Measurements from ENCODE around the gene L3MBTL4. TPM values are rescaled to one million over a fixed set of nuclear protein-coding genes. Genes with fewer than 3 reads are reported as not detected.

L3MBTL4 gene
- total RNA-seq, 4 donors from 2014 or later: 3.6 to 9.0 (median 5.0) TPM

- H3K27me3 ChIP-seq: no peaks in the 10 kb centered on the region
- intact Hi-C loops (cut with DNase I): no loop called here
- no peak overlapping the region for H3K27ac ChIP-seq
- TF ChIP-seq POLR2A (IDR thresholded peaks at IDR 0.05): no peak
- TF ChIP-seq, protein P1, sequence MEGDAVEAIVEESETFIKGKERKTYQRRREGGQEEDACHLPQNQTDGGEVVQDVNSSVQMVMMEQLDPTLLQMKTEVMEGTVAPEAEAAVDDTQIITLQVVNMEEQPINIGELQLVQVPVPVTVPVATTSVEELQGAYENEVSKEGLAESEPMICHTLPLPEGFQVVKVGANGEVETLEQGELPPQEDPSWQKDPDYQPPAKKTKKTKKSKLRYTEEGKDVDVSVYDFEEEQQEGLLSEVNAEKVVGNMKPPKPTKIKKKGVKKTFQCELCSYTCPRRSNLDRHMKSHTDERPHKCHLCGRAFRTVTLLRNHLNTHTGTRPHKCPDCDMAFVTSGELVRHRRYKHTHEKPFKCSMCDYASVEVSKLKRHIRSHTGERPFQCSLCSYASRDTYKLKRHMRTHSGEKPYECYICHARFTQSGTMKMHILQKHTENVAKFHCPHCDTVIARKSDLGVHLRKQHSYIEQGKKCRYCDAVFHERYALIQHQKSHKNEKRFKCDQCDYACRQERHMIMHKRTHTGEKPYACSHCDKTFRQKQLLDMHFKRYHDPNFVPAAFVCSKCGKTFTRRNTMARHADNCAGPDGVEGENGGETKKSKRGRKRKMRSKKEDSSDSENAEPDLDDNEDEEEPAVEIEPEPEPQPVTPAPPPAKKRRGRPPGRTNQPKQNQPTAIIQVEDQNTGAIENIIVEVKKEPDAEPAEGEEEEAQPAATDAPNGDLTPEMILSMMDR (IDR thresholded peaks at IDR 0.05): no peak
- H3K36me3 ChIP-seq: no peaks in the 10 kb centered on the region
- H3K4me1 ChIP-seq: peaks cover 0 to 10% (median 0%) of the 10 kb centered on the region in 3 donors
- WGBS, 2 donors: 0 to 40% methylated on average over 1 of the region's 3 CpGs
- DNase-seq: no peak
- no peaks in the 10 kb centered on the region for H3K9me3 ChIP-seq
- no peak overlapping the region for H3K4me3 ChIP-seq
Measured at GRCh38 chr18:5979176-5979888, 435.4 kb downstream of the L3MBTL4 start.

- Histone ChIP-seq H3K9me3 (no peaks in the 10 kb centered on the region), H3K27ac (no peak overlapping the region), H3K4me1 (peaks cover 0 to 10% (median 0%) of the 10 kb centered on the region in 3 donors), H3K36me3 (no peaks in the 10 kb centered on the region), H3K27me3 (no peaks in the 10 kb centered on the region), H3K4me3 (no peak overlapping the region)
- intact Hi-C loops (cut with DNase I): no loop called here
- DNase-seq: no peak
- no peak for TF ChIP-seq POLR2A (IDR thresholded peaks at IDR 0.05)
- TF ChIP-seq, protein P1 (IDR thresholded peaks at IDR 0.05): no peak
- WGBS, 2 donors: 73 to 100% methylated on average over 2 to 4 of the region's 4 CpGs
Measured at GRCh38 chr18:5977022-5977421, 437.7 kb downstream of the L3MBTL4 start.

DNA sequence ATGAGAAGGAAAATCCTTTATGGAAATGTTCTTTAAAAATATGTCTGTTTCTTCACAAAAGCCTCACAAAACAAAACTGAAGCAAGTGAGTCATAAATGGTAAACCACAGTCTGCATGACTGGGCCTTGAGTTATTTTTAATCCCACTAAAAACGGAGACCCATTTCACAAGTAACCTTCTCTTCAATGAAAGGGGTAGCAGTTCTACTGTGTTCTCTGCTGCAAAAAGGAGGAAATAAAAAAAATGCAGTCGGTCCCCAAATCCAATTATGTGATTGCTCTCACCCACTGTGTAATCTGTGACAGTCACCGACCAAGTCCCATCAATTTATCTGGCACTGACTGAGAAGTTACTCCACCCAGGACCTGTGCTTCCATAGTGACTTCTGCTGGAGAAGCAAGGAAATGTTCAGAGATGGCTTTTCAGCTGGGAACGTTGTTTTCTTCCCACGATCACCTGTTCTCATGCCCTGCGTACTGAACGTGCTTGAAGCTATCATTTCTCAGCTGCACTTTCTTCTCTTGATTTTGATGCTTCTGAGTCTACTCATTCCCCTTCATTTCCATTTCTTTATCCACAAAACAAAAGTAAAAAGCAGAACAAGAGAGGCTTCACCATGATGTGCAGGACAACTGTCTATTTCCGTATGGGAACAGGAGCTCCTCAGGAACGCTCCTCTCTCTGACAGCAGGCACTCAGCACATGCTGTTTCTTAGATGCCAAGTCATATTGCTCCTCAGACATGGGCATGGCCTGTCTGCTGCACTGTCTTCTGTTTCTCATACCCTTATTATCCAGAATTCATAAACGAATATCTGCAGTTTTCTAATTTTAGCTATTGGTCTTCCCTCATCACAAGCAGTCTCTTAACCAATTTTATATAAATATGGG lies 439.4 kb downstream of the L3MBTL4 start:
- H3K36me3 ChIP-seq: no peaks in the 10 kb centered on the region
- no peak for DNase-seq
- 51 to 67% methylated on average over 10 of the region's 10 CpGs for WGBS, 2 donors
- no peaks in the 10 kb centered on the region for H3K9me3 ChIP-seq
- no peak for TF ChIP-seq POLR2A (IDR thresholded peaks at IDR 0.05)
- TF ChIP-seq, protein P1 (IDR thresholded peaks at IDR 0.05): no peak
- intact Hi-C loops (cut with DNase I): no loop called here
- H3K4me1 ChIP-seq: peaks cover 0 to 10% (median 0%) of the 10 kb centered on the region in 3 donors
- H3K27me3 ChIP-seq: no peaks in the 10 kb centered on the region
- H3K4me3 ChIP-seq: no peak overlapping the region
- no peak overlapping the region for H3K27ac ChIP-seq

DNA sequence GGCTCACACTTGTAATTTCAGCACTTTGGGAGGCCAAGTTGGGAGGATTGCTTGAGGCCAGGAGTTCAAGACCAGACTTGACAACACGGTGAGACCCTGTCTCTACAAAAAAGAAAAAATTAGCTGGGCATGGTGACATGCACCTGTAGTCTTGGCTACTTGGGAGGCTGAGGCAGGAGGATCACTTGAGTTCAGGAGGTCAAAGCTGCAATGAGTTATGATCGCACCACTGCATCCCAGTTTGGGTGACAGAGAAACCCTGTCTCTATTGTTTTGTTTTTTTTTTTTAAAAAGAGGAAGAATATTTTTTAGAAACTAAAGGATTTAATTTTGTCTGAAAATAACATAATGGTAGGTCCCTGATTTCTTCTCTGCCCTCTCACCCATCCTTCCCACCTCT lies 440.0 kb downstream of the L3MBTL4 start:
- intact Hi-C loops (cut with DNase I): no loop called here
- 81 to 88% methylated on average over 2 of the region's 2 CpGs for WGBS, 2 donors
- Histone ChIP-seq H3K4me3 (no peak overlapping the region), H3K4me1 (peaks cover 0 to 6% (median 0%) of the 10 kb centered on the region in 3 donors), H3K36me3 (no peaks in the 10 kb centered on the region), H3K27ac (no peak overlapping the region), H3K27me3 (no peaks in the 10 kb centered on the region), H3K9me3 (no peaks in the 10 kb centered on the region)
- TF ChIP-seq, protein P1 (IDR thresholded peaks at IDR 0.05): no peak
- no peak for TF ChIP-seq POLR2A (IDR thresholded peaks at IDR 0.05)
- DNase-seq: no peak

- Histone ChIP-seq H3K4me1 (no peaks in the 10 kb centered on the region), H3K27ac (no peak overlapping the region), H3K36me3 (no peaks in the 10 kb centered on the region), H3K27me3 (no peaks in the 10 kb centered on the region), H3K4me3 (no peak overlapping the region), H3K9me3 (no peaks in the 10 kb centered on the region)
- WGBS, 2 donors: 92 to 93% methylated on average over 1 to 3 of the region's 3 CpGs
- no peak for DNase-seq
- intact Hi-C loops (cut with DNase I): no loop called here
- TF ChIP-seq, protein P1 (IDR thresholded peaks at IDR 0.05): no peak
- no peak for TF ChIP-seq POLR2A (IDR thresholded peaks at IDR 0.05)
Measured at GRCh38 chr18:5973099-5973498, 441.6 kb downstream of the L3MBTL4 start.

Measured in esophagus squamous epithelium (tissue), 5 donors.